HepG2 (cell line): ENCODE data around the gene CENPB. TPM values are rescaled to one million over a fixed set of nuclear protein-coding genes. Genes with fewer than 3 reads are reported as not detected.

Experiments used
- BHLHE40 ChIP-seq: IDR thresholded peaks from 2 replicates; pipeline ENCODE4 v1.6.1; 2011; ENCODE audit warnings: low read length, improper control_type of control experiment
- FOXA3 ChIP-seq: IDR thresholded peaks from 2 replicates; pipeline ENCODE4 v1.6.1; 2016; ENCODE audit warnings: missing genetic modification reagents, missing compliant biosample characterization
- GATA4 ChIP-seq: sonication (generic); IDR thresholded peaks from 2 replicates; pipeline ENCODE4 v1.6.1; 2016; ENCODE audit warnings: antibody characterized with exemption, low read depth, borderline replicate concordance
- HOXA3 ChIP-seq: sonication (generic); formaldehyde crosslinking; IDR thresholded peaks from 2 replicates; pipeline ENCODE4 v1.5.0; 2020; ENCODE audit warnings: missing genetic modification reagents
- KDM4B ChIP-seq: sonication (generic); formaldehyde crosslinking; IDR thresholded peaks from 2 replicates; pipeline ENCODE4 v1.4.0; 2020; ENCODE audit warnings: missing genetic modification reagents
- KDM5B ChIP-seq: sonication (generic); formaldehyde crosslinking; IDR thresholded peaks from 2 replicates; pipeline ENCODE4 v1.4.0; 2020; ENCODE audit warnings: missing genetic modification reagents, mild to moderate bottlenecking, borderline replicate concordance
- POGZ ChIP-seq: sonication (generic); formaldehyde crosslinking; IDR thresholded peaks from 2 replicates; pipeline ENCODE4 v1.4.0; 2020; ENCODE audit warnings: mild to moderate bottlenecking, missing genetic modification reagents
- RCOR2 ChIP-seq: IDR thresholded peaks from 2 replicates; pipeline ENCODE4 v1.6.1; 2016; ENCODE audit warnings: missing biosample characterization, missing genetic modification reagents
- RXRA ChIP-seq: sonication (generic); formaldehyde crosslinking; IDR thresholded peaks from 2 replicates; pipeline ENCODE4 v1.5.1; 2020; ENCODE audit warnings: missing genetic modification reagents
- SP5 ChIP-seq: IDR thresholded peaks from 2 replicates; pipeline ENCODE4 v1.6.1; 2016; ENCODE audit warnings: low read depth, borderline replicate concordance
- SPEN ChIP-seq: sonication (generic); formaldehyde crosslinking; IDR thresholded peaks from 2 replicates; pipeline ENCODE4 v1.5.1; 2020; ENCODE audit warnings: low read depth, mild to moderate bottlenecking, missing genetic modification reagents
- ZNF33A ChIP-seq: sonication (generic); formaldehyde crosslinking; IDR thresholded peaks from 2 replicates; pipeline ENCODE4 v1.5.1; 2020; ENCODE audit warnings: missing genetic modification reagents, mild to moderate bottlenecking, moderate library complexity, borderline replicate concordance
- ZNF720 ChIP-seq: sonication (generic); formaldehyde crosslinking; IDR thresholded peaks from 2 replicates; pipeline ENCODE4 v1.4.0; 2020; ENCODE audit warnings: missing genetic modification reagents
- ZNF792 ChIP-seq: IDR thresholded peaks from 2 replicates; pipeline ENCODE4 v1.6.1; 2016
- ZNF83 ChIP-seq: sonication (generic); formaldehyde crosslinking; IDR thresholded peaks from 2 replicates; pipeline ENCODE4 v1.4.0; 2020; ENCODE audit warnings: missing genetic modification reagents, mild to moderate bottlenecking, borderline replicate concordance
- ZNF879 ChIP-seq: sonication (generic); formaldehyde crosslinking; IDR thresholded peaks from 2 replicates; pipeline ENCODE4 v1.8.1; 2023; ENCODE audit warnings: missing genetic modification reagents
- polyA plus RNA-seq, 8 experiments: library from polyadenylated mRNA; depleted of rRNA in 3 of 8; stranded (reverse) in 7 of 8; unstranded in 1 of 8; fragments of >200 nt; fragmentation: Illumina TruSeq in 4 of 8; extraction: Trizol in 4 of 8; gene quantifications; 2 replicates each; pipeline versions ENCODE4 v1.2.1 to v1.2.3, GENCODE V29; 2011 to 2016; ENCODE audit warnings: low read depth in 4 of 8, missing spikeins in 1 of 8, mixed read lengths in 1 of 8; ENCODE audit not compliant: insufficient read depth in 1 of 8
- total RNA-seq, 5 experiments: library from RNA; depleted of rRNA; stranded (reverse); fragments of >200 nt; fragmentation: Illumina TruSeq; extraction: Trizol; gene quantifications; 2 replicates each; pipeline ENCODE4 v1.2.3, GENCODE V29; 2016; ENCODE audit warnings: low read depth in 1 of 5
- TF ChIP-seq, protein P1 (sequence below): sonication (generic); formaldehyde crosslinking; IDR thresholded peaks from 2 replicates; pipeline ENCODE4 v1.4.0; 2020; ENCODE audit warnings: mild to moderate bottlenecking, missing genetic modification reagents
- TF ChIP-seq, protein P2 (sequence below): sonication (generic); formaldehyde crosslinking; IDR thresholded peaks from 2 replicates; pipeline ENCODE4 v1.8.1; 2022; ENCODE audit warnings: mild to moderate bottlenecking, missing genetic modification reagents
- TF ChIP-seq, protein P3 (sequence below): sonication (generic); formaldehyde crosslinking; IDR thresholded peaks from 2 replicates; pipeline ENCODE4 v1.4.0; 2020; ENCODE audit warnings: missing genetic modification reagents, low read depth, mild to moderate bottlenecking, borderline replicate concordance
- TF ChIP-seq, protein P4 (sequence below): sonication (generic); formaldehyde crosslinking; IDR thresholded peaks from 2 replicates; pipeline ENCODE4 v1.4.0; 2020; ENCODE audit warnings: low read depth, missing genetic modification reagents

Gene CENPB
- total and polyA plus RNA-seq, 2 of the 13 experiments (the other 11 are each of a cell fraction or from before 2014, with no cell fraction given), result 10.4 to 54.5 TPM

DNA sequence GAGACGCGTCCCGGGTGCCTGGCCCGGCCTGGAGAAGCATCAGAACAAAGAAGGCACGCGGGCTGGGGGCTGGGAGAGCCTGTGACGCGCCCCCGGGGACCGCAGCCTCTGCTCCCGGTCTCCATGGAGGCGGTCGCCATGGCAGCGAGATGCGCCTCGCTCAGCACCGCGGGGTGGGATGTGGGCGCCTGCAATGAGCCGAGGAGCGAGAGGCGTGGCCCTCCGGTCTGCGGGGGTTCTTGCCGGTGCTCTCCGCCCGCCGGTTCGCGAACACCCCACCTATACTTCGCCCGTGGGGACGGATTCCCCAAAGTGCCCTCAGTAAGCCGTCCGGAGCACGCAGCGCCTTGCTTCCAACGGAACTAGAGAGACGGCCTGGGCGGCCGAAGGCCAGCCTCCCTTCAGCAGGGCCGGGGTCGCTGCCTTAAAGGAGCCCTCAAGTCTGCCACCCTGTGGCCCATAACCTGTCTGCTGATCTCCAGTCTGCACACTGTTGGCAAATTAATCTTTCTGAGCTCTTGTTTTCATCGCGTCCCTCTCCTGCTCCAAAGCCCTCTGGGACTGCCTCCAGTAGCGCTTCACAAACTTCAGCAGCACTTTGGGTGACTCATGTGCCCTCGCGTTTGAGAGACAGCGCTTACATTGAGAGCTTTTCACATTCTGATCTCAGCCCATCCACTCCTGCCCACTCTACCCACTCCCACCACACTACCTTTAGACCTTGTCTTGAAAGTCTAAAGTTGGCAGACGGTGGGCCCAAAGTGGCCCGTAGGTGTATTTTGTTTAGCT, 18.0 kb downstream of the CENPB start (continued):
- no peak for TF ChIP-seq POGZ
- TF ChIP-seq, protein P1, sequence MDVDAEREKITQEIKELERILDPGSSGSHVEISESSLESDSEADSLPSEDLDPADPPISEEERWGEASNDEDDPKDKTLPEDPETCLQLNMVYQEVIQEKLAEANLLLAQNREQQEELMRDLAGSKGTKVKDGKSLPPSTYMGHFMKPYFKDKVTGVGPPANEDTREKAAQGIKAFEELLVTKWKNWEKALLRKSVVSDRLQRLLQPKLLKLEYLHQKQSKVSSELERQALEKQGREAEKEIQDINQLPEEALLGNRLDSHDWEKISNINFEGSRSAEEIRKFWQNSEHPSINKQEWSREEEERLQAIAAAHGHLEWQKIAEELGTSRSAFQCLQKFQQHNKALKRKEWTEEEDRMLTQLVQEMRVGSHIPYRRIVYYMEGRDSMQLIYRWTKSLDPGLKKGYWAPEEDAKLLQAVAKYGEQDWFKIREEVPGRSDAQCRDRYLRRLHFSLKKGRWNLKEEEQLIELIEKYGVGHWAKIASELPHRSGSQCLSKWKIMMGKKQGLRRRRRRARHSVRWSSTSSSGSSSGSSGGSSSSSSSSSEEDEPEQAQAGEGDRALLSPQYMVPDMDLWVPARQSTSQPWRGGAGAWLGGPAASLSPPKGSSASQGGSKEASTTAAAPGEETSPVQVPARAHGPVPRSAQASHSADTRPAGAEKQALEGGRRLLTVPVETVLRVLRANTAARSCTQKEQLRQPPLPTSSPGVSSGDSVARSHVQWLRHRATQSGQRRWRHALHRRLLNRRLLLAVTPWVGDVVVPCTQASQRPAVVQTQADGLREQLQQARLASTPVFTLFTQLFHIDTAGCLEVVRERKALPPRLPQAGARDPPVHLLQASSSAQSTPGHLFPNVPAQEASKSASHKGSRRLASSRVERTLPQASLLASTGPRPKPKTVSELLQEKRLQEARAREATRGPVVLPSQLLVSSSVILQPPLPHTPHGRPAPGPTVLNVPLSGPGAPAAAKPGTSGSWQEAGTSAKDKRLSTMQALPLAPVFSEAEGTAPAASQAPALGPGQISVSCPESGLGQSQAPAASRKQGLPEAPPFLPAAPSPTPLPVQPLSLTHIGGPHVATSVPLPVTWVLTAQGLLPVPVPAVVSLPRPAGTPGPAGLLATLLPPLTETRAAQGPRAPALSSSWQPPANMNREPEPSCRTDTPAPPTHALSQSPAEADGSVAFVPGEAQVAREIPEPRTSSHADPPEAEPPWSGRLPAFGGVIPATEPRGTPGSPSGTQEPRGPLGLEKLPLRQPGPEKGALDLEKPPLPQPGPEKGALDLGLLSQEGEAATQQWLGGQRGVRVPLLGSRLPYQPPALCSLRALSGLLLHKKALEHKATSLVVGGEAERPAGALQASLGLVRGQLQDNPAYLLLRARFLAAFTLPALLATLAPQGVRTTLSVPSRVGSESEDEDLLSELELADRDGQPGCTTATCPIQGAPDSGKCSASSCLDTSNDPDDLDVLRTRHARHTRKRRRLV, result no peak
- TF ChIP-seq KDM4B, result 0 out of 2 replicates have a peak, but pooled peaks have one; percentile 12
- TF ChIP-seq SPEN (CRISPR knock-in tag), result no peak; the same call in 1 of the 2 replicates
- TF ChIP-seq ZNF83 (CRISPR knock-in tag), result no peak
- TF ChIP-seq ZNF879, result no peak
- no peak for TF ChIP-seq KDM5B
- no peak; the same call in 1 of the 2 replicates for TF ChIP-seq FOXA3 (CRISPR knock-in tag)
- no peak for TF ChIP-seq ZNF33A
- TF ChIP-seq RCOR2, result no peak
- no peak for TF ChIP-seq BHLHE40
- TF ChIP-seq, protein P2, sequence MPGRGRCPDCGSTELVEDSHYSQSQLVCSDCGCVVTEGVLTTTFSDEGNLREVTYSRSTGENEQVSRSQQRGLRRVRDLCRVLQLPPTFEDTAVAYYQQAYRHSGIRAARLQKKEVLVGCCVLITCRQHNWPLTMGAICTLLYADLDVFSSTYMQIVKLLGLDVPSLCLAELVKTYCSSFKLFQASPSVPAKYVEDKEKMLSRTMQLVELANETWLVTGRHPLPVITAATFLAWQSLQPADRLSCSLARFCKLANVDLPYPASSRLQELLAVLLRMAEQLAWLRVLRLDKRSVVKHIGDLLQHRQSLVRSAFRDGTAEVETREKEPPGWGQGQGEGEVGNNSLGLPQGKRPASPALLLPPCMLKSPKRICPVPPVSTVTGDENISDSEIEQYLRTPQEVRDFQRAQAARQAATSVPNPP (CRISPR knock-in tag), result no peak; the same call in none of the 2 replicates
- TF ChIP-seq RXRA (CRISPR knock-in tag), result no peak; the same call in 1 of the 2 replicates
- TF ChIP-seq SP5, result no peak
- TF ChIP-seq, protein P3, sequence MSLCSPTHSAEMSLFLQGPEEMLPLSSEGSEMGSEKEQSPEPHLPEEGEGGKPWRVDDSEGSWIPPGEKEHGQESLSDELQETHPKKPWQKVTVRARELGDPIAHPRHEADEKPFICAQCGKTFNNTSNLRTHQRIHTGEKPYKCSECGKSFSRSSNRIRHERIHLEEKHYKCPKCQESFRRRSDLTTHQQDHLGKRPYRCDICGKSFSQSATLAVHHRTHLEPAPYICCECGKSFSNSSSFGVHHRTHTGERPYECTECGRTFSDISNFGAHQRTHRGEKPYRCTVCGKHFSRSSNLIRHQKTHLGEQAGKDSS (CRISPR knock-in tag), result peak; percentile 69; the same call in 1 of the 2 replicates
- TF ChIP-seq, protein P4, sequence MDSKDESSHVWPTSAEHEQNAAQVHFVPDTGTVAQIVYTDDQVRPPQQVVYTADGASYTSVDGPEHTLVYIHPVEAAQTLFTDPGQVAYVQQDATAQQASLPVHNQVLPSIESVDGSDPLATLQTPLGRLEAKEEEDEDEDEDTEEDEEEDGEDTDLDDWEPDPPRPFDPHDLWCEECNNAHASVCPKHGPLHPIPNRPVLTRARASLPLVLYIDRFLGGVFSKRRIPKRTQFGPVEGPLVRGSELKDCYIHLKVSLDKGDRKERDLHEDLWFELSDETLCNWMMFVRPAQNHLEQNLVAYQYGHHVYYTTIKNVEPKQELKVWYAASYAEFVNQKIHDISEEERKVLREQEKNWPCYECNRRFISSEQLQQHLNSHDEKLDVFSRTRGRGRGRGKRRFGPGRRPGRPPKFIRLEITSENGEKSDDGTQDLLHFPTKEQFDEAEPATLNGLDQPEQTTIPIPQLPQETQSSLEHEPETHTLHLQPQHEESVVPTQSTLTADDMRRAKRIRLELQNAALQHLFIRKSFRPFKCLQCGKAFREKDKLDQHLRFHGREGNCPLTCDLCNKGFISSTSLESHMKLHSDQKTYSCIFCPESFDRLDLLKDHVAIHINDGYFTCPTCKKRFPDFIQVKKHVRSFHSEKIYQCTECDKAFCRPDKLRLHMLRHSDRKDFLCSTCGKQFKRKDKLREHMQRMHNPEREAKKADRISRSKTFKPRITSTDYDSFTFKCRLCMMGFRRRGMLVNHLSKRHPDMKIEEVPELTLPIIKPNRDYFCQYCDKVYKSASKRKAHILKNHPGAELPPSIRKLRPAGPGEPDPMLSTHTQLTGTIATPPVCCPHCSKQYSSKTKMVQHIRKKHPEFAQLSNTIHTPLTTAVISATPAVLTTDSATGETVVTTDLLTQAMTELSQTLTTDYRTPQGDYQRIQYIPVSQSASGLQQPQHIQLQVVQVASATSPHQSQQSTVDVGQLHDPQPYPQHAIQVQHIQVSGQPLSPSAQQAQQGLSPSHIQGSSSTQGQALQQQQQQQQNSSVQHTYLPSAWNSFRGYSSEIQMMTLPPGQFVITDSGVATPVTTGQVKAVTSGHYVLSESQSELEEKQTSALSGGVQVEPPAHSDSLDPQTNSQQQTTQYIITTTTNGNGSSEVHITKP (CRISPR knock-in tag), result no peak
- no peak; the same call in 1 of the 2 replicates for TF ChIP-seq ZNF720
- no peak for TF ChIP-seq GATA4
- TF ChIP-seq HOXA3 (CRISPR knock-in tag), result no peak
- no peak for TF ChIP-seq ZNF792 (CRISPR knock-in tag)
